SH-SY5Y (cell line): ENCODE data around the gene ARX.

Experiments used
- GATA2 ChIP-seq: IDR thresholded peaks from 2 replicates; pipeline ENCODE4 v1.6.1; 2011; ENCODE audit warnings: mild to moderate bottlenecking, low read depth, low read length
- GATA3 ChIP-seq: IDR thresholded peaks from 2 replicates; pipeline ENCODE4 v1.6.1; 2011; ENCODE audit warnings: low read depth, mild to moderate bottlenecking, low read length, moderate library complexity

ARX gene

GRCh38 chrX:24955372-24955930 is 60.3 kb downstream of the ARX start:
- TF ChIP-seq GATA2 (no peak), GATA3 (no peak)

DNA sequence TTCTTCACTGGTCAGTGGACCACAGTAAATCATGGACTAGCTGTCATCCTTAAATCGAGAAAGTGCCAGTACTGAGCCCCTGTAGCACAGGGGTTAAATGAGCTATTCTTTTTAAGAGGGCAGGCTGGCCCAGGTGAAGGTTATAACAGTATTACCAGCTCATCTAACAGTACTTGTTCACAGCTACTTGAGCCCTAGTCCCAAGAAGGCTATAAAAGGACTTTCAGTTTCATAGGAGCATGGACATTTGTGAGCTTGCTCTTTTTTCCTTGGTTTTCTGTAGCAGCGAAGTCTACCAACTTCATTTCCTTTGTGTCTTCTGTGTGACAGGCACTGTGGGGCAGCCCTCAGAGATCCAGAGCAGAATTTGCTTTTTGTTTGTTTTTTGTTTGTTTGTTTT is 61.0 kb downstream of the ARX start:
- TF ChIP-seq GATA3 (no peak), GATA2 (no peak)
